D721Med (cell line): Measurements from ENCODE around the gene POLR2B.
"Not testable (repeated sequence)": the region's sequence is repeated elsewhere in the genome, so short reads cannot be mapped to it uniquely, and the experiment has no call there.

Experiments
- DNase-seq: peaks from one replicate; pipeline ENCODE4 v3.0.0; 2011; ENCODE audit warnings: low spot score; ENCODE audit not compliant: insufficient read length
- FAIRE-seq: peaks from 2 replicates; lab custom pipeline; 2011; peaks lifted over from hg19 to GRCh38; lab: Jason Lieb, UNC
- CTCF ChIP-seq: IDR thresholded peaks from 2 replicates; pipeline ENCODE4 v1.5.1; 2012; ENCODE audit warnings: mild to moderate bottlenecking, control low read depth; ENCODE audit not compliant: insufficient read depth; ENCODE audit errors: missing control alignments

The POLR2B gene

GRCh38 chr4:57042711-57043169 is 64.0 kb downstream of the POLR2B start:
- TF ChIP-seq CTCF: no peak
- FAIRE-seq: no peak
- DNase-seq: no peak

GRCh38 chr4:57043347-57044251 is 64.9 kb downstream of the POLR2B start:
- no peak for TF ChIP-seq CTCF
- DNase-seq: no peak
- no peak for FAIRE-seq

- FAIRE-seq: no peak
- no peak for DNase-seq
- TF ChIP-seq CTCF: no peak
Observed at GRCh38 chr4:57044279-57044678, 65.6 kb downstream of the POLR2B start.

- TF ChIP-seq CTCF: no peak
- no peak for FAIRE-seq
- no peak for DNase-seq
Observed at GRCh38 chr4:57044996-57045395, 66.3 kb downstream of the POLR2B start.

GRCh38 chr4:57047046-57047445 is 68.3 kb downstream of the POLR2B start:
- not testable (repeated sequence) for FAIRE-seq, DNase-seq

- DNase-seq (no peak), FAIRE-seq (no peak)
- no peak for TF ChIP-seq CTCF
Observed at GRCh38 chr4:57048590-57049304, 70.1 kb downstream of the POLR2B start.

GRCh38 chr4:57051095-57051494 is 72.4 kb downstream of the POLR2B start:
- TF ChIP-seq CTCF: no peak
- FAIRE-seq (no peak), DNase-seq (no peak)
